ENCODE results near the gene IGSF3. TPM values are rescaled to one million over a fixed set of nuclear protein-coding genes. Genes with fewer than 3 reads are reported as not detected.
"Not testable (repeated sequence)": the region's sequence is repeated elsewhere in the genome, so short reads cannot be mapped to it uniquely, and the experiment has no call there.

Gene IGSF3
- total RNA-seq, 2 donors from 2014 or later = 1.4 to 1.6 TPM

GRCh38 chr1:116626915-116627314, 40.6 kb downstream of the IGSF3 start:
- not testable (repeated sequence) for DNase-seq (ENCODE audit: low spot score in 2 of 2); H3K9me3 Mint-ChIP-seq; H3K27ac Mint-ChIP-seq; H3K36me3 Mint-ChIP-seq; ATAC-seq

DNA sequence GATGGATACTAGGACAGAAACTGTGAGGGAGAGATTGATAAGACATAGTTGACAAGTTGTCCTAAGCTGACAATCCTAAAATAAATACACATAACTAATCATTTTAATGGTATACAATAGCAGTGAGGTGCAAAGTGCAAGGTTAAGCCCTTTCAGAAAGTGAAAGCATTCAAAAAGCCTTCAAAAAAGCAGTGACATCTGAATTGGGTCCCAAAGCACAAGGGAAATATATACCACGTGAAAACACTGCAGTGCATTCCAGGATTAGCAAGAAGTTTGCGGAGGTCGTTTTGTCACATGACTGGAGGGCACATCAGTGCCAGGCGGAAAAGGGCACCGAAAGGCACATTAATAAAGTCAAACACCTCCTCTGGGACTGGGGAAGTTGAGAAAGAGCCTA, 42.4 kb downstream of the IGSF3 start:
- ATAC-seq; H3K9me3 Mint-ChIP-seq; H3K27ac Mint-ChIP-seq; DNase-seq (ENCODE audit: low spot score in 2 of 2); H3K36me3 Mint-ChIP-seq: not testable (repeated sequence)

DNA sequence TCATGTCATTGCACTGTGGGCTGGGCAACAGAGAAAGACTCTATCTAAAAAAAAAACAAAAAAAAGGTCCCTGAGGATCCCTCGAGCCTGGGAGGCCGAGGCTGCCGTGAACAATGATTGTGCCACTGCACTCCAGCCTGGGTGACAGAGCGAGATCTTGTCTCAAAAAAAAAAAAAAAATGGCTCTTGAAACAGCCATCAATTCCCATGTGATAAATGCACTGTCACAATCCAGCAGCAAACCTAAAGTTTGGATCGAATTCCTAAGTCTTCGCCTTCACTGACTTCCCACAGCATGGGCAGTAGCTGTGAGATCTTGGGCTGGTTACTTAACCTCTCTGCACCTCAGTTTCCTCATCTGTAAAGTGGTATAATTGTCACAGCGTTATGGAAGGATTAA, 43.5 kb downstream of the IGSF3 start:
- DNase-seq (ENCODE audit: low spot score in 2 of 2) = no peak
- Mint-ChIP-seq H3K27ac (no peak overlapping the region), H3K9me3 (no peaks in the 10 kb centered on the region), H3K36me3 (no peaks in the 10 kb centered on the region)
- no peak for ATAC-seq

GRCh38 chr1:116622496-116622895, 45.0 kb downstream of the IGSF3 start:
- H3K36me3 Mint-ChIP-seq, H3K27ac Mint-ChIP-seq, H3K9me3 Mint-ChIP-seq: not testable (repeated sequence)

GRCh38 chr1:116621756-116622155, 45.8 kb downstream of the IGSF3 start:
- not testable (repeated sequence) for H3K27ac Mint-ChIP-seq; H3K36me3 Mint-ChIP-seq; ATAC-seq; H3K9me3 Mint-ChIP-seq; DNase-seq (ENCODE audit: low spot score in 2 of 2)

More at GRCh38 chr1:116622496-116622895, 45.0 kb downstream of the IGSF3 start:
- ATAC-seq; DNase-seq (ENCODE audit: low spot score in 2 of 2): not testable (repeated sequence)

DNA sequence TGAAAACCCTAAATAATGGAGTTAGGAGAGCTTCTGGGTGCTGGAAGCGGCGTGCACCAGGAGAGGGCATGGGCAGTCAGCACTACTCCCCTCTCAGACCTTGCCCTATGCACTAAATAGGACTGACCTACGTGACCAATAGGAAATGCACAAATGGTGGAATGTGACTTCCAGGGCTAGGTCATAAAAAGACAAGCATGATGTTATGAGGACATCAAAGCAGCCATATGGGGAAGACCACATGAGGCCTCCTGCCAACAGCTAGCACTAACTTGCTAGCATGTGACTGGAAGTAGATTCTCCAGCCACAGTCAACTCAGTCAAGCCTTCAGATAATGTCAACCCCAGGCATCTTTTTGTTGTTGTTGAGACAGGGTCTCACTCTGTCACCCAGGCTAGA, 47.1 kb downstream of the IGSF3 start:
- H3K9me3 Mint-ChIP-seq; DNase-seq (ENCODE audit: low spot score in 2 of 2); H3K36me3 Mint-ChIP-seq; H3K27ac Mint-ChIP-seq; ATAC-seq: not testable (repeated sequence)

DNA sequence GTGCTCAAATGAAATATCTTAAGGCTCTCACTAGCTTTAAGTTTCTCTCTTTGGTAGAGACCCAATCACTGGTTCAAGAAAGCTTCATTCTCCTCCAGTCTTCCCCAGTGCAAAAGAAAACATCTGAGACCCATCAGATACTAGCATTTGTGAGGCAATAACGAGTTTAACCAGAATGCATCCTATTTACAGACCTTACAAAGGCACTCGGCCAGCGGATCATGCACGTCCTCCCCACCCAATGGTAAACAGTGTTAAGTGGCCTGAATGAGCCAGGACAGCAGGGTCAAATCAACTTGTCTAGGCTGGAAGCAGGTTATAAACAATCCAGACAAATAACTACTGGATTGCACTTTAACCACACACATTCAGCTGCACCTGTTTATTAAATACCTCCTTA, 48.4 kb downstream of the IGSF3 start:
- H3K36me3 Mint-ChIP-seq; DNase-seq (ENCODE audit: low spot score in 2 of 2); H3K27ac Mint-ChIP-seq; ATAC-seq; H3K9me3 Mint-ChIP-seq: not testable (repeated sequence)

DNA sequence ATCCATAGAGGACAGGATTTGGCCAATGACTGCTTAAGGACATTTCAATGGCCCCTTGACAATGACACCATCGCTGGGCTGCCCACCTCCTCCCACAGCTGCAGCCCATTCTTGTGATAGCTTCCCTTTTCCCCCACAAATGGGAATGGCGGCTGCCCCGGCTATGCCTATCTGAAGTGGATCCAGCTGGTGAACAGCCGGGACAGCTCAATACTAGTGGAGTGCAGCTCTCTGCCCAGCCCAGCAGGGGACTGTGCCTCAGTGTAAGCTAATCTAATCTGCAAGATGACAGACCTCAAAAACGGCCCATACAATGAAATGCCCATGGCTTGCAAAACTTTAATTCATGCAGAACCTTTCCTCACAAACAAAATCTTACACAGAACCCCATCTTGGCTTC, 49.7 kb downstream of the IGSF3 start:
- DNase-seq (ENCODE audit: low spot score in 2 of 2); ATAC-seq; H3K9me3 Mint-ChIP-seq; H3K27ac Mint-ChIP-seq; H3K36me3 Mint-ChIP-seq: not testable (repeated sequence)

- H3K9me3 Mint-ChIP-seq; H3K36me3 Mint-ChIP-seq; ATAC-seq; DNase-seq (ENCODE audit: low spot score in 2 of 2); H3K27ac Mint-ChIP-seq: not testable (repeated sequence)
Observed at GRCh38 chr1:116613825-116614224, 53.7 kb downstream of the IGSF3 start.

DNA sequence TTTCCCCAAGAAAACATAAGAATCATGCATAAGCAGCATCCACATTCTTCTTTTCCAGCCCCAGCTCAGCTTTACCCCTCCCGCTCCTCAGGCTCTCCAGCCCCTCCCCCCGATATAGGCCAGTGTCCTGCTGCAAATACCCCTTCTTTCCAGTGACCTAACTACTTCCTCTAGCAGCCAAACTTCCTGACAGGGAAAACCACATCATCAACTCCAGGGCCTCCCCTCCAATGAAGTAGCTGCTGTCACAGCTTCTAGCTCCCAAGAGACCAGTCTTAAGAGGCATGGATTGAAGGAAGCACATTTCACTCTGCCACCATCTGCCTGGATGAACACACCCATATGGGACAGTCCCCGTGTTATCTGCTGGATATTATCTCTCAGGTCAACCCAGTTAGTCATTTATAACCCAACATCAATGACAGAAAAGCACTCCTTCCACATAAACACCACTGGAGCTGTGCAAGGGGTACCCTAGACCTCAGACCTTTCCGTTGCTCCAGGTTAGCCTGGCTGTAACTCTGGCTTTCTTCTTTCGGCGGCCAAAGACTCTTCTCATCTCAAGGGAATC, 57.6 kb downstream of the IGSF3 start:
- not testable (repeated sequence) for DNase-seq (ENCODE audit: low spot score in 2 of 2); H3K9me3 Mint-ChIP-seq; H3K36me3 Mint-ChIP-seq
- ATAC-seq = peak in 1 of 2 donors; percentile 69
- H3K27ac Mint-ChIP-seq = peak overlapping the region in 1 of 2 donors; percentile 92

- H3K27ac Mint-ChIP-seq = peak overlapping the region in 1 of 2 donors; percentile 92
- DNase-seq (ENCODE audit: low spot score in 2 of 2); H3K9me3 Mint-ChIP-seq; H3K36me3 Mint-ChIP-seq: not testable (repeated sequence)
- ATAC-seq = peak in 1 of 2 donors; percentile 86
Observed at GRCh38 chr1:116608841-116609240, 58.7 kb downstream of the IGSF3 start.

- not testable (repeated sequence) for H3K9me3 Mint-ChIP-seq; ATAC-seq; H3K36me3 Mint-ChIP-seq; DNase-seq (ENCODE audit: low spot score in 2 of 2)
- peak overlapping the region in 1 of 2 donors; percentile 92 for H3K27ac Mint-ChIP-seq
Observed at GRCh38 chr1:116608151-116608550, 59.4 kb downstream of the IGSF3 start.

DNA sequence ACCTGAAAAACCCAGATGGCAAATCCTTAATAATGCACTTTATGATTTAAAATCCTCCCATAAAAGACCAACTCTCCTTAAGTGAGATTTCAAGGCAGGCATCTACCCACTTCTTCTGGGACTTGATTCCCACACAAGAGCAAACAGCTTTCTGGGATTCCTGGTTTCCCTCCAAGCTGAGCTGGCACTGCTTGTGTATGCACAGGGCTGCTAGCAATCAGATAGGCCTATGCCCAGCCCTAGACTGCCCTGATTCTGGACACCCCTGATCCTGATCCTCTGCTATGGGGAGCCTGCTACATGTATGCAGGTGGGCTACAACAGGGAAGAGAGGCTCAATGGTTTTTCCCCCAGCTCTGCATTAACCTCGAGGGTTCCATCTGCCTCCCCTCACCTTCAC, 60.1 kb downstream of the IGSF3 start:
- not testable (repeated sequence) for DNase-seq (ENCODE audit: low spot score in 2 of 2); ATAC-seq; H3K9me3 Mint-ChIP-seq; H3K36me3 Mint-ChIP-seq
- H3K27ac Mint-ChIP-seq = peak overlapping the region in 1 of 2 donors; percentile 92

DNA sequence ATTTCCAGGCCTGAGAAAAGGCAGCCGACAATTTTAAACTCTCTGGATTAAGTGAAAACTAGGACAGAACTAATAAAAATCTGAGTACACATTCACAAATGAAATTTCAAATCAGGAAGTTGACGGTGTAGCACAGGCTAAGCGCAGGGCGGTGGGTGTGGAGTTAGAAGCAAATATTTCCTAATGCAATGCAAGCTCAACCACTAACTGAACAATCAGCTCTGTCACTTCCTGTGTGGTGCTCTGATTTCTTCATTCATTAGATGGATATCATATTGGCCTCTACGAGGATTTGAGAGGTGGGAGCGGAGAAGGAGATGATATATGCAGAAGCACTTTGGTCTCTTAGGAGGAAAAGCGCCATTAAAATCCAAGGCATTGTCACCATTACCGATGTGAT, 61.5 kb downstream of the IGSF3 start:
- H3K27ac Mint-ChIP-seq; H3K9me3 Mint-ChIP-seq; ATAC-seq; H3K36me3 Mint-ChIP-seq; DNase-seq (ENCODE audit: low spot score in 2 of 2): not testable (repeated sequence)

GRCh38 chr1:116605315-116605714, 62.2 kb downstream of the IGSF3 start:
- DNase-seq (ENCODE audit: low spot score in 2 of 2) (no peak), ATAC-seq (no peak)
- Mint-ChIP-seq H3K9me3 (no peaks in the 10 kb centered on the region), H3K27ac (no peak overlapping the region), H3K36me3 (peaks cover 0 to 4% of the 10 kb centered on the region in 2 donors)

DNA sequence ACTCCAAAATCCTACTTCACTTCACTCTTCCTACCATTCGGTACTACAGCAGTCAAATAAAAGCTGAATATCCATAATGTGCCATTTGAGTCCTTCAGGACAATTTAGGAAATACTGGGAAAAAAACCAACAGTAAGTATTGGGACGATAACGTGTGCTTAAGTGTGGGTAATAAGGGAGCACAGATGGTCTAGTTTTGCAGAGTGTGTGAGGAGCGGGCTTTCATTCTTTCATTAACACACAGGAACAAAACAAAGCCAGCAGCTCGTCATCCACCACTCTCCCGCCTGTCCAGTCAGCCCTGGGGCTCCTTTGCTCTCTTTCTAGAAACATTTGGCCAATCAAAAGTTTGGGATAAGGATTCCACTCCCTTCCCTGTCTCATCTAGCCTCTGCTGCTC, 63.1 kb downstream of the IGSF3 start:
- H3K27ac Mint-ChIP-seq; DNase-seq (ENCODE audit: low spot score in 2 of 2); H3K9me3 Mint-ChIP-seq; ATAC-seq; H3K36me3 Mint-ChIP-seq: not testable (repeated sequence)

- not testable (repeated sequence) for H3K27ac Mint-ChIP-seq; H3K36me3 Mint-ChIP-seq; H3K9me3 Mint-ChIP-seq; ATAC-seq; DNase-seq (ENCODE audit: low spot score in 2 of 2)
Observed at GRCh38 chr1:116603646-116604045, 63.9 kb downstream of the IGSF3 start.

GRCh38 chr1:116599369-116599768, 68.2 kb downstream of the IGSF3 start:
- not testable (repeated sequence) for DNase-seq (ENCODE audit: low spot score in 2 of 2); H3K27ac Mint-ChIP-seq; H3K9me3 Mint-ChIP-seq; H3K36me3 Mint-ChIP-seq; ATAC-seq

All from activated naive CD4-positive, alpha-beta T cell treated with anti-CD3 and anti-CD28 coated beads, Interleukin-2, amount 50 U/mL, for 72 hours (primary cell).